HCT116 (cell line): ENCODE results near the gene SLC6A3.

ENCODE experiments used
- CTCF ChIP-seq, 3 experiments: fragments of 200-600 bp in 1 of 3; sonication (generic) in 1 of 3; IDR thresholded peaks in 2 of 3; conservative IDR thresholded peaks in 1 of 3; 2 replicates each; pipeline ENCODE4 v1.5.1; 2012 to 2017; ENCODE audit warnings: low read depth in 2 of 3, low read length in 2 of 3, antibody characterized with exemption in 1 of 3, borderline replicate concordance in 1 of 3, control low read depth in 1 of 3, mild to moderate bottlenecking in 1 of 3, mixed read lengths in 1 of 3, mixed run types in 1 of 3, moderate library complexity in 1 of 3; ENCODE audit not compliant: insufficient read depth in 1 of 3
- POLR2AphosphoS5 ChIP-seq: IDR thresholded peaks from 2 replicates; pipeline ENCODE4 v1.6.1; 2011; ENCODE audit warnings: mild to moderate bottlenecking, low read depth, low read length, moderate library complexity
- SIN3A ChIP-seq: IDR thresholded peaks from 2 replicates; pipeline ENCODE4 v1.6.1; 2012; ENCODE audit warnings: low read depth

- TF ChIP-seq SIN3A = no peak
- no peak for TF ChIP-seq CTCF (IDR thresholded peaks at IDR 0.05 in 2 of 3, conservative IDR thresholded peaks at IDR 0.05 in 1 of 3; ENCODE audit: borderline replicate concordance in 1 of 3, insufficient read depth in 1 of 3, low read depth in 2 of 3, low read length in 2 of 3)
- no peak for TF ChIP-seq POLR2AphosphoS5
Observed at GRCh38 chr5:1445689-1446601, 705 bp upstream of the SLC6A3 start.
